Liver (tissue), 3 donors: ENCODE results near the gene KCNMB2.

Experiments used
- JUND ChIP-seq, 2 donors: IDR thresholded peaks; 2 replicates each; pipeline ENCODE4 v1.6.1; 2016; ENCODE audit warnings: antibody characterized with exemption in 2 of 2
- TF ChIP-seq, protein P1 (sequence below): fragments of 150-350 bp; IDR thresholded peaks from 2 replicates; pipeline ENCODE4 v1.5.1; 2017; ENCODE audit warnings: improper control_type of control experiment, low read depth, low read length; ENCODE audit not compliant: missing input control
- donor health status: healthy.
- donor health status: healthy.

DNA sequence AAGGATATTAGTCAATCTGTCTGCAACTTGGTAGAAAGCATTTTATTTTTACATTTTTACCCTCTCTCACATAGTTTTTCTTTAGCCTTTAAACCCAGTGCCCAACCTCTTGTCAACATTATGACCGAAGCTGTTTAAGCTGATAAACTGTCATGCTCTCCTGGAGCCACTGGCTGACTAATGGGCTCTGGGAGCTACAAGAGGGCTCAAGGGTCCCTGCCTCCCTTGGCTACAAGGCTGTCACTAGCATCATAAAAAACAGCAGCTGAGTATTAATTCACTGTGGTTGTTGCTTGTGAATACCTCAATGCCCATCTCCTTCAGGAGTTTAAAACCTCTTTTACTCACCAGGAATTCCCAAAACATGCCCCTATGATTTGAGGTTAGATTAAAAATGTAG is 297.5 kb downstream of the KCNMB2 start:
- TF ChIP-seq, protein P1, sequence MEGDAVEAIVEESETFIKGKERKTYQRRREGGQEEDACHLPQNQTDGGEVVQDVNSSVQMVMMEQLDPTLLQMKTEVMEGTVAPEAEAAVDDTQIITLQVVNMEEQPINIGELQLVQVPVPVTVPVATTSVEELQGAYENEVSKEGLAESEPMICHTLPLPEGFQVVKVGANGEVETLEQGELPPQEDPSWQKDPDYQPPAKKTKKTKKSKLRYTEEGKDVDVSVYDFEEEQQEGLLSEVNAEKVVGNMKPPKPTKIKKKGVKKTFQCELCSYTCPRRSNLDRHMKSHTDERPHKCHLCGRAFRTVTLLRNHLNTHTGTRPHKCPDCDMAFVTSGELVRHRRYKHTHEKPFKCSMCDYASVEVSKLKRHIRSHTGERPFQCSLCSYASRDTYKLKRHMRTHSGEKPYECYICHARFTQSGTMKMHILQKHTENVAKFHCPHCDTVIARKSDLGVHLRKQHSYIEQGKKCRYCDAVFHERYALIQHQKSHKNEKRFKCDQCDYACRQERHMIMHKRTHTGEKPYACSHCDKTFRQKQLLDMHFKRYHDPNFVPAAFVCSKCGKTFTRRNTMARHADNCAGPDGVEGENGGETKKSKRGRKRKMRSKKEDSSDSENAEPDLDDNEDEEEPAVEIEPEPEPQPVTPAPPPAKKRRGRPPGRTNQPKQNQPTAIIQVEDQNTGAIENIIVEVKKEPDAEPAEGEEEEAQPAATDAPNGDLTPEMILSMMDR = no peak
- TF ChIP-seq JUND (IDR thresholded peaks at IDR 0.05) = no peak
